IMR-90 (cell line): Measurements from ENCODE around the gene TCEA2. TPM values are rescaled to one million over a fixed set of nuclear protein-coding genes. Genes with fewer than 3 reads are reported as not detected.
A peak's percentile ranks its signal among the peaks of the same experiment; 100 is the strongest.

ENCODE experiments used
- BHLHE40 ChIP-seq: fragments of 150-350 bp; IDR thresholded peaks from 2 replicates; pipeline ENCODE4 v1.6.1; 2016; ENCODE audit warnings: mild to moderate bottlenecking, low read depth, low read length
- ELK1 ChIP-seq: fragments of 150-350 bp; IDR thresholded peaks from 2 replicates; pipeline ENCODE4 v1.6.1; 2016; ENCODE audit warnings: low read depth, mild to moderate bottlenecking, low read length, moderate library complexity, borderline replicate concordance
- FOS ChIP-seq: fragments of 150-350 bp; IDR thresholded peaks from 2 replicates; pipeline ENCODE4 v1.6.1; 2016; ENCODE audit warnings: low read depth, low read length
- MAFK ChIP-seq: IDR thresholded peaks from 2 replicates; pipeline ENCODE4 v1.6.1; 2012; ENCODE audit warnings: low read depth, low read length, improper control_type of control experiment
- MXI1 ChIP-seq: IDR thresholded peaks from 2 replicates; pipeline ENCODE4 v1.6.1; 2012; ENCODE audit warnings: low read depth, mild to moderate bottlenecking, low read length, moderate library complexity, borderline replicate concordance
- RAD21 ChIP-seq: IDR thresholded peaks from 2 replicates; pipeline ENCODE4 v1.6.1; 2012; ENCODE audit warnings: low read length, improper control_type of control experiment
- polyA plus RNA-seq, 3 experiments: library from polyadenylated mRNA; depleted of rRNA; stranded (reverse); fragments of >200 nt; gene quantifications; 2 replicates each; pipeline ENCODE4 v1.2.3, GENCODE V29; 2012; ENCODE audit warnings: low replicate concordance in 1 of 3
- total RNA-seq: library from RNA; depleted of rRNA; stranded (reverse); fragments of >200 nt; gene quantifications from 2 replicates; pipeline ENCODE4 v1.2.3, GENCODE V29; 2012

Gene TCEA2
- total and polyA plus RNA-seq, 2 of the 4 experiments (the other 2 are of a cell fraction), result 9.3 to 30.0 TPM

- TF ChIP-seq ELK1 (no peak), MAFK (no peak), MXI1 (no peak), RAD21 (peak; percentile 66), FOS (no peak), BHLHE40 (peak; percentile 54; the same call in 1 of the 2 replicates)
These were observed 5.1 kb upstream of the TCEA2 start (continued) for GRCh38 chr20:64057628-64058498.
